ENCODE results near the gene NAA10.

NAA10 gene

DNA sequence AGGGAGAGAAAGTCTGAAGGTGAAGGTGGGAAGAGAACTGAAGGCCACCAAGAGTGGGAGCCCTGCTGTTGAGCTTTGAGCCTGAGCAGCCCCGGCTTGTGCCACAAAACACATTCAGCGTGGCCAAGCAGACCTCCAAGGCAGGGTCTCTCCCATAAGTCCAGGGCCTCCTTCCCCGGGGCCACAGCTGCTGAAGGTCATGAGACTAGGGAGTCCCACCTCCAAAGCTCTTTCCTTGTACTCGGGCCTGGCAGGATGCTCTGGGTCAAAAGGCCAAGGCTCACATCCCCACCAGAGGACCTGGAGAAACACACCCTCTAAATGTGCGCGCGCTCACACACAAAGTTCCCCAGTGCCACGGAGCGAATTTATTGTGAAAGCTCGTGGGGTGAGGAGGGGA is 5.3 kb downstream of the NAA10 start:
- TF ChIP-seq, protein P1, sequence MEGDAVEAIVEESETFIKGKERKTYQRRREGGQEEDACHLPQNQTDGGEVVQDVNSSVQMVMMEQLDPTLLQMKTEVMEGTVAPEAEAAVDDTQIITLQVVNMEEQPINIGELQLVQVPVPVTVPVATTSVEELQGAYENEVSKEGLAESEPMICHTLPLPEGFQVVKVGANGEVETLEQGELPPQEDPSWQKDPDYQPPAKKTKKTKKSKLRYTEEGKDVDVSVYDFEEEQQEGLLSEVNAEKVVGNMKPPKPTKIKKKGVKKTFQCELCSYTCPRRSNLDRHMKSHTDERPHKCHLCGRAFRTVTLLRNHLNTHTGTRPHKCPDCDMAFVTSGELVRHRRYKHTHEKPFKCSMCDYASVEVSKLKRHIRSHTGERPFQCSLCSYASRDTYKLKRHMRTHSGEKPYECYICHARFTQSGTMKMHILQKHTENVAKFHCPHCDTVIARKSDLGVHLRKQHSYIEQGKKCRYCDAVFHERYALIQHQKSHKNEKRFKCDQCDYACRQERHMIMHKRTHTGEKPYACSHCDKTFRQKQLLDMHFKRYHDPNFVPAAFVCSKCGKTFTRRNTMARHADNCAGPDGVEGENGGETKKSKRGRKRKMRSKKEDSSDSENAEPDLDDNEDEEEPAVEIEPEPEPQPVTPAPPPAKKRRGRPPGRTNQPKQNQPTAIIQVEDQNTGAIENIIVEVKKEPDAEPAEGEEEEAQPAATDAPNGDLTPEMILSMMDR (IDR thresholded peaks at IDR 0.05; ENCODE audit: borderline replicate concordance, control extremely low read depth, extremely low read depth, insufficient read depth, missing control alignments), result no peak
- in situ Hi-C loops (cut with MboI; ENCODE audit: low sequenced_read_pairs, unreplicated experiment), result no loop called here
- no peak for DNase-seq (ENCODE audit: low spot score)

DNA sequence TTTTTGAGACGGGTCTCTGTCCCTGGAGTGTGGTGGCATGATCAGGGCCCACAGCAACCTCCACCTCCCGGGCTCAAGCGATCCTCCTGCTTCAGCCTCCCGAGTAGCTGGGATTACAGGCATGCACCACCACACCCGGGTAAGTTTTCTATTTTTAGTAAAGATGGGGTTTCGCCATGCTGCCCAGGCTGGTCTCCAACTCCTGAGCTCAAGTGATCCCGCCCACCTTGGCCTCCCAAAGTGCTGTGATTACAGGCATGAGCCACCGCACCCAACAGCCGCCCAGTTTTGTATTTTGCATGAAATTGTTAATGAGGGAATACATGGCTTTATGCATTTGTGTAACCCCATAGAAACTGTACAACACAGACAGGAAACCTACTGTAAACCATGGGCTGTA is 6.0 kb downstream of the NAA10 start:
- TF ChIP-seq, protein P1 (IDR thresholded peaks at IDR 0.05; ENCODE audit: borderline replicate concordance, control extremely low read depth, extremely low read depth, insufficient read depth, missing control alignments), result no peak
- in situ Hi-C loops (cut with MboI; ENCODE audit: low sequenced_read_pairs, unreplicated experiment), result no loop called here
- DNase-seq (ENCODE audit: low spot score), result no peak

DNA sequence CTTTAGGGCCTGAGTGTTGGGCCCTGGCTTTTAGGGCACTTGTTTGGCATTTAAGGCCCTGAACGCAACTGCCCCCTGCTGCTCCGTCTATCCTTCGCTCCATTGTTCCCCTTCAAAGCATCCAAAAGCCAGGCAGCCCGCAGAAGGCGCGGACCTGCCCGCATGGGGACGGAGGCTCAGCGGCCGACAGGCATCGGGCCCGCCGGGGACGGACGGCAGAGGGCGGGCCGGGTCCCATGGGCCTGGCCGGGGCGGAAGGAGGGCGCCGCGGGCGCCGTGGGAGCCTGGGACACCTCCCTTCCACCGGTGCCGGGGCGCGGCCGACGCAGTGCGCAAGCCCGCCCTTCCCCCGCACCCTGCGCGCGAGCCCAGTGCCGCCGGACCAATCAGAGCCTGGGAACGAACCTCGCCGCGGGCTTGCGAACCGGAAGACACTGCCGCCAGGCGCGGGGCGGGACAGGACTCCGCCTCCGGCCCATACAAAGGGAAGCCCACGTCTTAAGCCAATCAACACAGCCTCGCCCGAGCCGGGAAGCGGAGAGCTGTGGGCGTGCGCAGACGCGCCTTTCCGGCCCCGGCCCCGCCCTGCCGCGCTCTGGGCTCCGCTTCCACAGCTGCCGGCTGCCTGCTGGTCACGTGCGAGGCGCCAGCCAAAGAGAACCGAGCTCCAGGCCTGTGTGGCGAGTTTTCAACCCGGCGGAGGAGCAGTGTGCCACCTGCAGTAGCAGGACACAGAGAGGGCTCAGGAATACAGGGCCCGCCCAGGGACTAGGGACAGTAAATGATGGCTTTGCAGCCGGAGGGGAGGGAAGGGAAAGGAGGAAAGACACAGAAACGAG is 6.7 kb downstream of the NAA10 start:
- TF ChIP-seq, protein P1 (IDR thresholded peaks at IDR 0.05; ENCODE audit: borderline replicate concordance, control extremely low read depth, extremely low read depth, insufficient read depth, missing control alignments), result peak; percentile 9
- DNase-seq (ENCODE audit: low spot score), result peak; percentile 95
- in situ Hi-C loops (cut with MboI; ENCODE audit: low sequenced_read_pairs, unreplicated experiment), result no loop called here

DNA sequence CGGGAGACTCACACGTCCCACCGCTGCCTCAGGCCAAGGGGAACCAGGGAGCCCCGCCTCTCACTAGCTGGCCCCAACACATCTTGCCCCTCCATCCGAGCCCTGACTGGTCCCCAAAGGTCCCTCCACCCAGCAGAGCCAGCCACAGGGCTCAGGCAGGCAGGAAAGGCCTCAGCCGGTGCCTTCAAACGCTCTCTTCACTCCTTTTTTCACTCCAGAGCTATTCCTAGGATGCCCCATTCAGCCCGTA is 7.2 kb downstream of the NAA10 start:
- in situ Hi-C loops (cut with MboI; ENCODE audit: low sequenced_read_pairs, unreplicated experiment), result no loop called here
- TF ChIP-seq, protein P1 (IDR thresholded peaks at IDR 0.05; ENCODE audit: borderline replicate concordance, control extremely low read depth, extremely low read depth, insufficient read depth, missing control alignments), result no peak
- no peak for DNase-seq (ENCODE audit: low spot score)

DNA sequence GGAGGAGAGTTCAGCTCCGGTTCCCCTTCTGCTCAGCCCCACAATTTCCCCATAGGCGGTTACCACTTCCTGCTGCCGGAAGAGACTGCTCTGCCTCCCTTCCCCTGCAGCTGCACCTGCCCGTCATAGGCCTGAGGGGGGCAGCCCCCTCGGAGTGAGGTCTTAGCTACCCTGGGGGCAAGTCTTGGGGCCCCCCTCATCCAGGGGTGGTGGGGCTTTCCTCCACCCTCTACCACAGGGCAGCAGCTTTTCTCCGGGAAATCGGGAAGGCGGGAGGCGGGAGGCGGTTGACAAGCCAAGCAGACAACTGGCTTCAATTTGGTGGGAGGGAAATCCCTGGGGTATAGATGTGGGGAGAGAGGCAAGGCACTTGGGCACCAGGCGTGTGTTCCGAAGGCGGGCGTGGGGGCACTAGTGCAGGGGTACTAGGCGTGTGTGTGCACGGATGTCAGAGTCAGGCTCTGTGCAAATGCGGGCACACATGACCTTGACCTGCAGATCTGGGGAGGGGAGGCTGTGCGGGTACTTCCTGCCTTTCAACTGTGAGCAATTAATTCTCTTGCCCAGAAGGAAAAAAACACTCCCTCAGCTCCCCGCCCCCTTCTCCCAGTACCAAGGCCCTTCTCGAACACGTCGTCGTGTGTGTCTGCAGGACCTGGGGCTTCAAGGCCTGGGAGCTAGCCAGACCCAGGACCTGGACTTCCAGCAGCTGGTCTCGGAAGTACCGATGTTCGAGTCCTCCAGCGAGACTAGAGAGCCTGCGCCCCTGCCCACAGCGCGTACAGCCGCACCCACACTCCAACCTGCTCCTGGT is 7.8 kb downstream of the NAA10 start:
- in situ Hi-C loops (cut with MboI; ENCODE audit: low sequenced_read_pairs, unreplicated experiment), result no loop called here
- DNase-seq (ENCODE audit: low spot score), result peak; percentile 86
- TF ChIP-seq, protein P1 (IDR thresholded peaks at IDR 0.05; ENCODE audit: borderline replicate concordance, control extremely low read depth, extremely low read depth, insufficient read depth, missing control alignments), result no peak

DNA sequence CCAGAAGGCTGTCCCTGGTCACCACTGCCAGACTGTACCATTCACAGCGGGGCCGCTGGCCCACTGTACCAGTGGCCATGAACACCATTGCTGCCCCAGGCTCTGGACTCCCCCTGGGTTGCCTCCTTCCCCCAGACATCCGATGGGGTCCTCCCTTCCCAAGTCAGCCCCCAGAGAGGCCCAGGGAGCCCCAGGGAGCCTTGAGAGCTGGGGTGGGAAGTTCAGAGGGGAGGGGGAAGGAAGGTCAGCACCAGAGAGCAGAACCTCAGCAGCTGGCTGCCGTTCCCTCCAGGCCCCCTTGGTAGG is 8.3 kb downstream of the NAA10 start:
- in situ Hi-C loops (cut with MboI; ENCODE audit: low sequenced_read_pairs, unreplicated experiment), result no loop called here
- no peak for DNase-seq (ENCODE audit: low spot score)
- TF ChIP-seq, protein P1 (IDR thresholded peaks at IDR 0.05; ENCODE audit: borderline replicate concordance, control extremely low read depth, extremely low read depth, insufficient read depth, missing control alignments), result no peak

All from GM13976 (cell line).